GM12801 (cell line): ENCODE measurements around the gene ZCCHC14.

Source experiments
- TF ChIP-seq, protein P1 (sequence below): IDR thresholded peaks from one replicate; pipeline ENCODE4 v1.5.1; 2011; ENCODE audit warnings: control low read depth; ENCODE audit not compliant: insufficient read length; ENCODE audit errors: extremely low read depth

The ZCCHC14 gene

DNA sequence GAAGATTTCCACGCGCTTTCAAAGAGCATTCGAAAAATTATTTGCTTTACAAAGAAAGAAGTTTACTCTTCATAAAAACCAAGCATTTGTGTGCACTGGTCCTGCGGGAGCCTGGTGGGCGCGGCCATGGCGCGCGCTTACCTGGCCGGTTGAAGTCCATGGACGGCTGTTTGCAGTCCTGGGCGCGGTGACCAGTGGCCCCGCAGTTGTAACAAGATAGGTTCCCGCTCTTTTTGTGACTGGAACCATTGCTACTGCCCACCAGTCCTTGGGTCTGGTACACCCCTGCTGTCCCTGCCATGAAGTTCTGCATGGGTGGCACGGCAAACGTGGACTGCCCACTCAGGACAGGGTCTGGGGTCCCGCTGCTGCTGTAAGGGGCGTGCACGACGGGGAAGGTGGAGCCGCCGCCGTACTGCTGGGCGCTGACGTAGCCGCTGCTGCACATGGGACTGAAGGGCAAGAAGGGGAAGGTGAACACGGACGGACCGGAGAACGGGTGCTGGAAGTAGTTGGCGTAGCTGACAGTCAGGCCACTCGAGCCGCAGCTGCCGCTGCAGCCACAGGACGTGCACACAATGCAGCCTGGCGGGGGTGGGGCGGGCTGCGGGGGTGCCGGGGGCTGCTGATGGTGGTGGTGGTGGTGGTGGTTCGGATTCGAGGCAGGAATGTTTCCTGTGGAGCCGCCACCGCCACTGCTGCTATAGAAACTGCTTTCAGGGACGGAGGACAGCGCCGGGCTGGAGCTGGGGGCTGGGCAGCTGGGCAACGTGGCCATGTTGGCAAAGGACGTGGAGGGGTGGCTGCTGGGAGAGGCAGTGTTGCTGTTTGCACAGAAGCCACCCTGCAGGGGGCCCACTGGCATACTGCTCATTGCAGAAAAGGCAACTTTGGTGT lies 81.2 kb downstream of the ZCCHC14 start:
- TF ChIP-seq, protein P1, sequence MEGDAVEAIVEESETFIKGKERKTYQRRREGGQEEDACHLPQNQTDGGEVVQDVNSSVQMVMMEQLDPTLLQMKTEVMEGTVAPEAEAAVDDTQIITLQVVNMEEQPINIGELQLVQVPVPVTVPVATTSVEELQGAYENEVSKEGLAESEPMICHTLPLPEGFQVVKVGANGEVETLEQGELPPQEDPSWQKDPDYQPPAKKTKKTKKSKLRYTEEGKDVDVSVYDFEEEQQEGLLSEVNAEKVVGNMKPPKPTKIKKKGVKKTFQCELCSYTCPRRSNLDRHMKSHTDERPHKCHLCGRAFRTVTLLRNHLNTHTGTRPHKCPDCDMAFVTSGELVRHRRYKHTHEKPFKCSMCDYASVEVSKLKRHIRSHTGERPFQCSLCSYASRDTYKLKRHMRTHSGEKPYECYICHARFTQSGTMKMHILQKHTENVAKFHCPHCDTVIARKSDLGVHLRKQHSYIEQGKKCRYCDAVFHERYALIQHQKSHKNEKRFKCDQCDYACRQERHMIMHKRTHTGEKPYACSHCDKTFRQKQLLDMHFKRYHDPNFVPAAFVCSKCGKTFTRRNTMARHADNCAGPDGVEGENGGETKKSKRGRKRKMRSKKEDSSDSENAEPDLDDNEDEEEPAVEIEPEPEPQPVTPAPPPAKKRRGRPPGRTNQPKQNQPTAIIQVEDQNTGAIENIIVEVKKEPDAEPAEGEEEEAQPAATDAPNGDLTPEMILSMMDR, result no peak

GRCh38 chr16:87410968-87411367 lies 81.9 kb downstream of the ZCCHC14 start:
- TF ChIP-seq, protein P1, result no peak

- TF ChIP-seq, protein P1, result no peak
Measured at GRCh38 chr16:87410530-87410929, 82.3 kb downstream of the ZCCHC14 start.

- TF ChIP-seq, protein P1, result no peak
Measured at GRCh38 chr16:87409781-87410180, 83.0 kb downstream of the ZCCHC14 start.

DNA sequence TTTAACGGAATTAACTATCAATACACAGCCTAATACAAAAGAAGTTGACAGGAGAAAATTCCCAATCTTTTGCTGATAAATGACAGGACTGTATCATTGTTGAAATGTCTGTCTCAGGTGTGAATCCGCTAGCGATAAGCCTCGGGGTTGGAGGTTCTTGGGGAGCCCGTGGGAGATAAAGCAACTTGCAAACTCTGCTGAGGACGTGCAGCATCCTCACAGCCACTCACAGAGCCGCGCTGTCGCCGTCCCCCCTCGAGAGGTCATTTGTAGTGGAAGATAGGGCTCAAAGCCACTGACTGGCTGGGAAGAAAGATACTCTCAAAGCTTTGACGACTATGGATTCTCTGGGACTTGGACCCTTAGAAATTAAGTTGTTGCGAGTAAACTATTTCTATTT lies 83.7 kb downstream of the ZCCHC14 start:
- TF ChIP-seq, protein P1, result no peak

DNA sequence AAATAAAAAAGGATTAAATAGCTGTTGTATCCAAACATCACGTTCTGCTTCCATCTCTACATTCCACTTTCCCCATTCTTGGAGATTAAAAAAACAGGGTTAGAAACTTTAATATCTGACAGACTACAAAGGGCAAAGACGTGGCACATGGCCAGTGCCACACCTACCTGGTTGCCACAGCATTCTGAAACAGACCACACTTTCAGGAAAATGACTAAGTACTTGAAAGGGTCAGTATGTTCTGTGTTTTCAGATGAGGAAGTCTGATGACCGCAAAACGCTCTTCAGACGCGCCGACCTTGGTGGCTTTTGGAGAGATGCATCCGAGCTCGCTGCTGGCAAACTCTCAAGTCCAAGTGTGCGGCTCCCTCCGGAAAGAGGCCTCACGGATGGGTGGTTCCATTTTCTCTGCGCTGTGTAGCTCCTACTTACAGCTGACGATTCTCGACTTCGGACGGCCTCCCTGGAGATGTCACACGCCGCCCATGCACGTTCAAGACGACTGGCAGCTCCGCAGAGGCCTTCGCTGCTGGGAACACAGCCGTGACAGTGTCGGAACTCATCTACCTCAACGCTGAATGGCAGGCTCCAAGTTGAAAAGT lies 85.2 kb downstream of the ZCCHC14 start:
- TF ChIP-seq, protein P1, result no peak

GRCh38 chr16:87406495-87407088 lies 86.2 kb downstream of the ZCCHC14 start:
- TF ChIP-seq, protein P1, result no peak
